Coronary artery (tissue), 2 donors: ENCODE results near the gene SEMA3C.

Experiments used
- DNase-seq: peaks from one replicate; pipeline ENCODE4 v3.0.0-alpha.2; 2017; ENCODE audit warnings: low spot score
- H3K27ac ChIP-seq, 2 donors: fragments of 200-600 bp; sonication (generic); one replicate each; pipeline ENCODE4 v1.5.1; 2016 to 2019
- H3K4me3 ChIP-seq: fragments of 200-600 bp; sonication (generic); 2 replicates; pipeline ENCODE4 v1.5.1; 2016; ENCODE audit warnings: mild to moderate bottlenecking, moderate library complexity
- TF ChIP-seq, protein P1 (sequence below): fragments of 200-600 bp; sonication (generic); IDR thresholded peaks from one replicate; pipeline ENCODE4 v1.5.1; 2019; ENCODE audit warnings: antibody characterized with exemption

The SEMA3C gene

DNA sequence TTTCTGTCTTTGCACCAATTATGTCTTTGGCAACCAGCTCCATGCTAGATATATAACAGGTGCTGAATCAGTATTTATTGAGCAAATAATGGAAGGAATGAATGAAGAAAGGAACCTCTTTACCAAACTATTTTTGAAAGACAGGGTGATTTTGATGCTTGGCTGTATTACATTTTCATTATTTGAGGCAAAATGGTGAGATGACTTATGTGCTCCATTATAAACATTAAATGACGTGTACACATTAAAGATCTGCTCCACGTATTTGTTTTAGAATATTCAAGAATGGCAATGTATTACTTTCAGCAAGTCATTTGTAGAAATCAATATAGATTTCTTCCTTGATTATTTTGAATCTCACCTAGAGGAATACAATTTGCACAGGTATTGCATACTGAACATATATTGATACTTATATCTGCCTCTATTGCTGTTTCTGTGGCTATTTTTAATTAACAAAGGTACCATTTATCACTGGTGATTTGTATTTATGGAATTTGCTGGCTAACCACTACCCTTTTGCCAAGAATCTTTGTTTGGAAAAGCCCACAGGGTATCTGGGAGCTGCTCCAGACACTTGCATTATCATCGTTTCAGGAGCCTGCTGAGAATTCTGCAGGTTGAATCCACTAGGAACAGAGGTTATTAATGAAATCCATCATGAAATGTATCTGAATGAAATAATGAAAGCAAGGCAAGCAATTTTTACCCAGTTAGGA is 92.2 kb downstream of the SEMA3C start:
- Histone ChIP-seq H3K4me3 (no peak overlapping the region), H3K27ac (no peak overlapping the region)
- DNase-seq = no peak
- TF ChIP-seq, protein P1, sequence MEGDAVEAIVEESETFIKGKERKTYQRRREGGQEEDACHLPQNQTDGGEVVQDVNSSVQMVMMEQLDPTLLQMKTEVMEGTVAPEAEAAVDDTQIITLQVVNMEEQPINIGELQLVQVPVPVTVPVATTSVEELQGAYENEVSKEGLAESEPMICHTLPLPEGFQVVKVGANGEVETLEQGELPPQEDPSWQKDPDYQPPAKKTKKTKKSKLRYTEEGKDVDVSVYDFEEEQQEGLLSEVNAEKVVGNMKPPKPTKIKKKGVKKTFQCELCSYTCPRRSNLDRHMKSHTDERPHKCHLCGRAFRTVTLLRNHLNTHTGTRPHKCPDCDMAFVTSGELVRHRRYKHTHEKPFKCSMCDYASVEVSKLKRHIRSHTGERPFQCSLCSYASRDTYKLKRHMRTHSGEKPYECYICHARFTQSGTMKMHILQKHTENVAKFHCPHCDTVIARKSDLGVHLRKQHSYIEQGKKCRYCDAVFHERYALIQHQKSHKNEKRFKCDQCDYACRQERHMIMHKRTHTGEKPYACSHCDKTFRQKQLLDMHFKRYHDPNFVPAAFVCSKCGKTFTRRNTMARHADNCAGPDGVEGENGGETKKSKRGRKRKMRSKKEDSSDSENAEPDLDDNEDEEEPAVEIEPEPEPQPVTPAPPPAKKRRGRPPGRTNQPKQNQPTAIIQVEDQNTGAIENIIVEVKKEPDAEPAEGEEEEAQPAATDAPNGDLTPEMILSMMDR = no peak

DNA sequence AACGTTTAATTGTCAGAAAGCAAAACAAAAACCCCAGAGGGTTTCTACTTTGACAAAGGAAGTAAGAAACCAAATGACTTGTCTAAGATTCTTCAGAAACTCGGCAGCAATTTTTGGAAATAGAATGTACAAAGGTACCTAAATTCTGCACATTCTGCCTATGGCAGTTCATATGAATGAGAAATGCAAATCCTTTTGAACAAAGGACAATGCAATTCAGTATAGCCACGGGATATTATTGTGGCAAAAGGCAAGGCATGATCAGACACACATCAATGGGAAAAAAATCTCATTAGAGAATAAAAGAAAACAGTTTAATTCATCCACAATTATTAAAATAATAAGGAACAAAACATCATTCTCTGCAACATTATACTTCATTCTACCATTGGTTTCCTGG is 93.4 kb downstream of the SEMA3C start:
- DNase-seq = no peak
- no peak overlapping the region for H3K4me3 ChIP-seq
- TF ChIP-seq, protein P1 = no peak
- H3K27ac ChIP-seq = no peak overlapping the region

DNA sequence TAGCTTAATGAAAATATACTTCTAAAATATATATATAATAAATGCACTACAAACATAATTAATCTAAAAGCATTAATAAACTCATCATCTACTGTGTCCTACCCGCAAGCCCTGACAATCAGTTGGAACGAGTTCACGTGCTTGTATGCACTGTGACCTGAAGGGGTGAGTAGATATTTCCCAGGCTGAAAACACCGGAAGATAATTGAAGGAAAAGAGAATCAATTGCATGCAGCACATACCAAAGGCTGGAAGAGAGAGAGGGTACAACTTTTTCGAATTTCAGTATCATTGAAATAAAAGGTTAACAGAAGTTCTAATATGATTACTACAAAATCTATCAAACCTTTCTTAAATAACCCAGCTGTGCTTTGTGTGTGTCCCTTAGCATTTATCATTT is 94.6 kb downstream of the SEMA3C start:
- H3K27ac ChIP-seq = no peak overlapping the region
- no peak for DNase-seq
- TF ChIP-seq, protein P1 = no peak
- no peak overlapping the region for H3K4me3 ChIP-seq

DNA sequence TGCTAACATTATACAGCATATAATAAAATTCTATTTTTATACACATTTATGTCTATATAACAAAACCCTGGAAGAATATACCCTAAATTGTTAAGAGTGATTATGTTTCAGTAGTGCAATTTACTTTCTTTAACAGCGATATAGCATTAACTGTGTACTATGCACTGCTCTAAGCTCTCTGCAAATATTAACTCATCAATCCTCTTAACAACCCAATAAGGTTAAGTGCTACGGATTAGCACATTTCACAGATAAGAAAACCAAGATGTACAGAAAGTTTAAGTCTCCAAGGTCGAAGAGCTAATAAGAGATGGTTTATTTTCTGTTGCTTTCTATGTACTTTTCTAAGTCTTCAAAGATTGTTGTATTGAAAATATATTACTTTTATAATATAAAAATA is 95.8 kb downstream of the SEMA3C start:
- Histone ChIP-seq H3K27ac (no peak overlapping the region), H3K4me3 (no peak overlapping the region)
- no peak for DNase-seq
- TF ChIP-seq, protein P1 = no peak

DNA sequence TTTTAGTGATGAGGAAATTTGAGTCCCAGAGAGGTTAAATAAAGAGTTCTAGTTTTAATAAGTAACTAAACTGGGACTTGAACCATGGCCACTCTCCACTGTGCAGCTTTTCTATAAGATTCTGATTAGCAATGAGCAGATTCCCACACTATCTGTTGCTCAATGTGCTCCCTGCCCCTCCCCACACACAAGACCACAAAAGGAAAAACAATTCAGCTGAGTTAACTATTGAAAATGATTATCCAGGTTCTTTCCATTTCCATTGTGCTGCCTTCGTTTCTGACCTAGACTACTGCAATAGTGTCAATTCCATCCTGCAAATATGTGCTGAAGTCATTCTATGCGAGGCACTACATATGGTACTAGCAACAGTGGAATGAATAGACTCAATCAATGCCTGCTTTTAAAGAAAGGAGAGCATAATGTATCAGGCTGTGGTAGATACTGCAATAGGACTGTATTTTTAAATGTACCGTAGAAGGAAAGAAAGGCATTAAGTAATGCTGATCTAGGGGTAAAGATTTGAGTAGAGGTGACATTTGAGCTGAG is 97.0 kb downstream of the SEMA3C start:
- Histone ChIP-seq H3K27ac (no peak overlapping the region), H3K4me3 (no peak overlapping the region)
- no peak for DNase-seq
- TF ChIP-seq, protein P1 = no peak

DNA sequence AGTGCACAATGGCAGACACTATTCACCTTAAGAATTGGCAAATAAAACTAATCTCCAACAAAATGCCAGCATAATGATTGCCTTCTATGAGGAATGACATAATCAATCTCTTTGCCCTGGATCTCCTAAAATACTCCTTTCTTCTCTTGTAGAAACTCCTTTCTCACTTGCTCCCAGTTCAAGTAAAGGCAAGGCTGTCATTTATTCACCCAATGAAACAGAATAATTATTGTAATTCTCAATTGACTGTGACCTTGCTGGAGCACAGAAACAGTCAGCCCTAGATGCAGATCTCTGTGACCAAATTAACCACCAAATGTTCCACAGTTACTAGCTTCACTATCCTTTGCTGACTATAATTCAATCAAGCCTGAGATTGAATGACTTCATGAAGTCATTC is 99.3 kb downstream of the SEMA3C start:
- Histone ChIP-seq H3K4me3 (no peak overlapping the region), H3K27ac (no peak overlapping the region)
- TF ChIP-seq, protein P1 = no peak
- DNase-seq = no peak

DNA sequence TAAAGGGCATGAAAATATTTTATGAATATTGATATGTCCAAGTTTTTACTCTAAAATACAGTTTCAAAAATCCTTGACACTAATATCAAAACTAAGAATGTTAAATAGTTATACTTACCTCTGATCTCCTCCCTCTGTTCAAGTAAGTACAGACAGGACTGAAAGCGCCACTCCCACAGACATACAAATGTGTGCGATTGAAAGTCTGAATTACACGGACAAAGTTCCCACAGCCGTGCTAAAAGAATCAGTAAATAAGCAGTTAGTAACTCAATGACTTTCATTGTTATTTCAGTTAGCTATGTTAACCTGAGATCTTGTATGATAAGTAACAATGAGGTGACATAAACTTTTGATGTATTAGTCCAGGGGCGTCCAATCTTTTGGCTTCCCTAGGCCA is 100.7 kb downstream of the SEMA3C start:
- Histone ChIP-seq H3K27ac (no peak overlapping the region), H3K4me3 (no peak overlapping the region)
- TF ChIP-seq, protein P1 = no peak
- no peak for DNase-seq
